H9 (cell line): ENCODE data around the gene BCAS3. TPM values are rescaled to one million over a fixed set of nuclear protein-coding genes. Genes with fewer than 3 reads are reported as not detected.

Experiments used
- DNase-seq: peaks from one replicate; pipeline ENCODE4 v3.0.0-alpha.2; 2017
- H2AFZ ChIP-seq: one replicate; pipeline ENCODE4 v1.6.1; 2013; ENCODE audit warnings: mild to moderate bottlenecking, low read length, control low read depth, moderate library complexity
- H2AK5ac ChIP-seq: 2 replicates; pipeline ENCODE4 v1.6.1; 2013; ENCODE audit warnings: low read length, control low read depth, mixed read lengths; ENCODE audit not compliant: insufficient read length
- H2BK120ac ChIP-seq: one replicate; pipeline ENCODE4 v1.6.1; 2013; ENCODE audit warnings: low read depth, mild to moderate bottlenecking, low read length, control low read depth, inconsistent platforms; ENCODE audit not compliant: poor library complexity, severe bottlenecking
- H2BK12ac ChIP-seq: 2 replicates; pipeline ENCODE4 v1.6.1; 2013; ENCODE audit warnings: low read length, control low read depth, mixed read lengths, low read depth; ENCODE audit not compliant: insufficient read length
- H2BK15ac ChIP-seq: 2 replicates; pipeline ENCODE4 v1.6.1; 2013; ENCODE audit warnings: low read depth, low read length, control low read depth
- H2BK20ac ChIP-seq: one replicate; pipeline ENCODE4 v1.6.1; 2013; ENCODE audit warnings: low read depth, mild to moderate bottlenecking, low read length, control low read depth, inconsistent platforms; ENCODE audit not compliant: poor library complexity, severe bottlenecking
- H2BK5ac ChIP-seq: 2 replicates; pipeline ENCODE4 v1.6.1; 2013; ENCODE audit warnings: low read length, control low read depth, mixed read lengths; ENCODE audit not compliant: insufficient read length
- H3K14ac ChIP-seq: 2 replicates; pipeline ENCODE4 v1.6.1; 2013; ENCODE audit warnings: low read length, control low read depth; ENCODE audit not compliant: insufficient read depth
- H3K18ac ChIP-seq: 2 replicates; pipeline ENCODE4 v1.6.1; 2013; ENCODE audit warnings: low read depth, mild to moderate bottlenecking, mixed read lengths, low read length, control low read depth; ENCODE audit not compliant: insufficient read length
- H3K23ac ChIP-seq: 2 replicates; pipeline ENCODE4 v1.6.1; 2013; ENCODE audit warnings: low read length, control low read depth, mixed read lengths, low read depth; ENCODE audit not compliant: insufficient read length
- H3K23me2 ChIP-seq: 2 replicates; pipeline ENCODE4 v1.6.1; 2013; ENCODE audit warnings: low read depth, mild to moderate bottlenecking, mixed read lengths, low read length, control low read depth; ENCODE audit not compliant: insufficient read length, poor library complexity, severe bottlenecking
- H3K27ac ChIP-seq: 2 replicates; pipeline ENCODE4 v1.5.1; 2013; ENCODE audit warnings: low read length, control low read depth, mixed read lengths, low read depth; ENCODE audit not compliant: insufficient read length
- H3K27me3 ChIP-seq: 2 replicates; pipeline ENCODE4 v1.6.1; 2013; ENCODE audit warnings: low read length, control low read depth, inconsistent platforms; ENCODE audit not compliant: insufficient read depth
- H3K4ac ChIP-seq: 2 replicates; pipeline ENCODE4 v1.6.1; 2013; ENCODE audit warnings: low read depth, mild to moderate bottlenecking, control low read depth, inconsistent platforms, low read length, moderate library complexity
- H3K4me1 ChIP-seq: 2 replicates; pipeline ENCODE4 v1.6.1; 2013; ENCODE audit warnings: low read length, control low read depth, inconsistent platforms; ENCODE audit not compliant: insufficient read depth
- H3K4me2 ChIP-seq: 2 replicates; pipeline ENCODE4 v1.6.1; 2013; ENCODE audit warnings: low read length, control low read depth, mixed read lengths; ENCODE audit not compliant: insufficient read length, insufficient read depth
- H3K56ac ChIP-seq: 2 replicates; pipeline ENCODE4 v1.6.1; 2013; ENCODE audit warnings: low read depth, mild to moderate bottlenecking, mixed read lengths, low read length, control low read depth; ENCODE audit not compliant: insufficient read length
- H3K79me1 ChIP-seq: 2 replicates; pipeline ENCODE4 v1.6.1; 2013; ENCODE audit warnings: low read depth, mild to moderate bottlenecking, moderate library complexity, low read length, control low read depth, inconsistent platforms; ENCODE audit not compliant: insufficient read depth, poor library complexity, severe bottlenecking
- H3K79me2 ChIP-seq: 2 replicates; pipeline ENCODE4 v1.6.1; 2013; ENCODE audit warnings: low read length, control low read depth, inconsistent platforms; ENCODE audit not compliant: insufficient read depth
- H3K9ac ChIP-seq: 2 replicates; pipeline ENCODE4 v1.6.1; 2013; ENCODE audit warnings: low read length, control low read depth, mixed read lengths; ENCODE audit not compliant: insufficient read length; ENCODE audit errors: extremely low read depth
- H3K9me3 ChIP-seq: one replicate; pipeline ENCODE4 v1.6.1; 2013; ENCODE audit warnings: low read depth, low read length, inconsistent platforms; ENCODE audit not compliant: control insufficient read depth
- H3T11ph ChIP-seq: one replicate; pipeline ENCODE4 v1.6.1; 2013; ENCODE audit warnings: mild to moderate bottlenecking, low read length, control low read depth, inconsistent platforms
- H4K20me1 ChIP-seq: one replicate; pipeline ENCODE4 v1.6.1; 2013; ENCODE audit not compliant: control insufficient read depth, insufficient read length, insufficient read depth
- H4K5ac ChIP-seq: 2 replicates; pipeline ENCODE4 v1.6.1; 2013; ENCODE audit warnings: low read depth, mild to moderate bottlenecking, mixed read lengths, low read length, control low read depth; ENCODE audit not compliant: insufficient read length
- H4K8ac ChIP-seq: replicated peaks from 2 replicates; pipeline ENCODE4 v1.6.1; 2013; ENCODE audit warnings: low read length, control low read depth, mixed read lengths, low read depth; ENCODE audit not compliant: insufficient read length
- H4K91ac ChIP-seq: 2 replicates; pipeline ENCODE4 v1.6.1; 2013; ENCODE audit warnings: low read depth, mild to moderate bottlenecking, moderate library complexity, mixed read lengths, low read length, control low read depth; ENCODE audit not compliant: insufficient read length
- H3K27ac Mint-ChIP-seq, 3 experiments: 2 replicates in 2 of 3; 3 replicates in 1 of 3; pipeline ENCODE4 v1.8.0; 2020 to 2021; ENCODE audit warnings: mixed read lengths in 3 of 3, mild to moderate bottlenecking in 1 of 3, moderate library complexity in 1 of 3
- H3K27me3 Mint-ChIP-seq: 2 replicates; pipeline ENCODE4 v1.8.0; 2021; ENCODE audit warnings: low read depth, mild to moderate bottlenecking, moderate library complexity, mixed read lengths
- H3K36me3 Mint-ChIP-seq, 3 experiments: 2 replicates in 2 of 3; 3 replicates in 1 of 3; pipeline ENCODE4 v1.8.0; 2020 to 2021; ENCODE audit warnings: low read depth in 3 of 3, mixed read lengths in 3 of 3; ENCODE audit not compliant: insufficient read depth in 1 of 3
- H3K4me1 Mint-ChIP-seq, 2 experiments: 2 replicates each; pipeline ENCODE4 v1.8.0; 2020; ENCODE audit warnings: mixed read lengths in 2 of 2
- H3K4me3 Mint-ChIP-seq, 2 experiments: 2 replicates in 1 of 2; 3 replicates in 1 of 2; pipeline ENCODE4 v1.8.0; 2020 to 2021; ENCODE audit warnings: mild to moderate bottlenecking in 2 of 2, mixed read lengths in 2 of 2, moderate library complexity in 1 of 2
- H3K9me3 Mint-ChIP-seq, 2 experiments: 2 replicates in 1 of 2; 3 replicates in 1 of 2; pipeline ENCODE4 v1.8.0; 2020; ENCODE audit warnings: mild to moderate bottlenecking in 2 of 2, mixed read lengths in 2 of 2, moderate library complexity in 1 of 2
- CTCF ChIP-seq: fragments of 200-600 bp; sonication (generic); conservative IDR thresholded peaks from 3 replicates; pipeline ENCODE4 v1.8.0; 2021; ENCODE audit warnings: antibody characterized with exemption, mild to moderate bottlenecking
- WGBS: extraction: QIAGEN DNeasy Blood & Tissue Kit; methylation state at CpG from one replicate; pipeline ENCODE4 v1.1.7; 2013; ENCODE audit warnings: missing lambda C conversion rate, low lambda C conversion rate, mixed read lengths; ENCODE audit not compliant: insufficient read length; ENCODE audit errors: extremely low coverage; 5-methylcytosine and 5-hydroxymethylcytosine counted together
- total RNA-seq: library from RNA; stranded (reverse); gene quantifications from 2 replicates; pipeline ENCODE4 v1.2.1, GENCODE V29; 2021

Gene BCAS3
- total RNA-seq, 1 experiment from 2014 or later: 22.4 TPM

- Mint-ChIP-seq H3K27ac (peak overlapping the region in 1 of 3 experiments; percentile 73; a peak in 1 of 7 replicates), H3K27me3 (no peaks in the 10 kb centered on the region), H3K36me3 (no peaks in the 10 kb centered on the region; a peak in 1 of 7 replicates), H3K9me3 (peaks cover 0 to under 1% of the 10 kb centered on the region in 2 experiments; a peak in 1 of 5 replicates), H3K4me3 (no peak overlapping the region), H3K4me1 (peaks cover 14 to 18% of the 10 kb centered on the region in 2 experiments)
- H2BK5ac ChIP-seq: no peak overlapping the region
- H3K4me1 ChIP-seq: no peaks in the 10 kb centered on the region
- H2BK120ac ChIP-seq: no peak overlapping the region
- no peak overlapping the region for H2BK20ac ChIP-seq
- no peak overlapping the region for H2AFZ ChIP-seq
- no peak overlapping the region for H4K5ac ChIP-seq
- H3K4ac ChIP-seq: no peak overlapping the region
- H3K4me2 ChIP-seq: no peak overlapping the region
- H4K20me1 ChIP-seq: no peaks in the 10 kb centered on the region
- H3K14ac ChIP-seq: no peak overlapping the region
- no peak for DNase-seq
- H4K91ac ChIP-seq: no peak overlapping the region
- no peak overlapping the region for H4K8ac ChIP-seq
- H3K9ac ChIP-seq: no peak overlapping the region
- no peak overlapping the region for H3K56ac ChIP-seq
- no peak overlapping the region for H2AK5ac ChIP-seq
- no peak overlapping the region for H2BK15ac ChIP-seq
- no CpG with 5 or more reads among the region's 19 CpGs for WGBS
- H3K18ac ChIP-seq: no peak overlapping the region
- no peak overlapping the region for H3K27ac ChIP-seq
- H3K27me3 ChIP-seq: no peaks in the 10 kb centered on the region
- no peaks in the 10 kb centered on the region for H3K79me1 ChIP-seq
- no peak overlapping the region for H3T11ph ChIP-seq
- H3K79me2 ChIP-seq: no peaks in the 10 kb centered on the region
- no peak overlapping the region for H3K23ac ChIP-seq
- no peaks in the 10 kb centered on the region for H3K9me3 ChIP-seq
- H3K23me2 ChIP-seq: no peaks in the 10 kb centered on the region
- H2BK12ac ChIP-seq: no peak overlapping the region
- TF ChIP-seq CTCF: no peak
Observed at GRCh38 chr17:61366715-61367413, 689.2 kb downstream of the BCAS3 start.
